ENCODE measurements around the gene ADRA2B.

DNA sequence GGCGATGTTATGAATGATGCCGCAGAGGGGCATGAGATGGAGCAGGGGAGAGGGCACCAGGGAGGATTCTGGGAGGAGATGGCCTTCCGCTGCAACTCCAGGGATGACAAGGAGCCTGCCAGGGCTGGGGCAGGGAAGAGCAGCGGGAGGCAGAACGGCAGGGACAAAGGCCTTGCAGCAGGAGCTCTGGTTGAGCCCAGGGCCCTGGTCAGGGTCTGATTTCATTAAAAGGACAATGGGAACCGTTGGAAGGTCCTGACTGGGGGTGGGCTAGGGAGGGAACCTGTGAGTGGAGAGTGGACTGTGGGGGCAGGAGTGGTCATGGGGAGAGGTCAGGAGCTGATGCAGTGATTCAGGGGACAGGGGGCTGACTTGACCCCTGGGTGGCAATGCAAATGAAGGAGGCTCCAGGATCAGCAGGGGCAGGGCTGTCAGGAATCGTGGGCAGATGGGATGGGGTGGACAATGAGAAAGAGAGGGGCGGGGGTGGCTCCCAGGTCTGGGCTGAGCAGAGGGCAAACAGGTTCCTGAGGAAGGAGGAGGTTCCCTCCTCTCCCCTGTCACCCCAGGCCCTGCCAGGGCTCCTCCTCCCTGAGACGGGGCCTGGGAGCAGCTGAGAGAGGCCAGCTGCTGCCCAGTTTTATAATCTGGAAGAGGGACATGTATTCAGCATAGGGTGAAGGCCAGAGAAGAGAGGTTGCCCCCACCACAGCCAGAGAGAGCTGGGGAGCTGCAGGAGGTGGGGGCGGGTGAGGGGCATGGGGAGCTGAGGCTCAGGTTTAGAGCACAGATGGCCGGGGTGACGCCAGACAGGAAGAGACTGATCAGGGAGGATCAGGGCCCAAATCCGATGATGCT lies 36.2 kb upstream of the ADRA2B start:
- no peak for TF ChIP-seq CTCF (IDR thresholded peaks at IDR 0.05)
- no peak for TF ChIP-seq POLR2A (IDR thresholded peaks at IDR 0.05)

Measured in lower leg skin (tissue), 3 donors.